Liver (tissue), 9 donors: ENCODE results near the gene ESRP2. TPM values are rescaled to one million over a fixed set of nuclear protein-coding genes. Genes with fewer than 3 reads are reported as not detected.

ENCODE experiments used
- DNase-seq: peaks from one replicate; pipeline ENCODE4 v3.0.0-alpha.2; 2017; ENCODE audit warnings: low spot score
- H3K27ac ChIP-seq, 2 donors: one replicate each; pipeline ENCODE4 v1.7.0; 2013; ENCODE audit warnings: inconsistent platforms in 2 of 2, low read length in 2 of 2, control low read depth in 1 of 2, low read depth in 1 of 2, mild to moderate bottlenecking in 1 of 2
- H3K27me3 ChIP-seq, 4 donors: one replicate each; pipeline versions ENCODE4 v1.6.1 to v1.7.0; 2013; ENCODE audit warnings: low read length in 3 of 4, inconsistent platforms in 1 of 4, mild to moderate bottlenecking in 1 of 4, moderate library complexity in 1 of 4; ENCODE audit not compliant: control insufficient read depth in 4 of 4, insufficient read depth in 4 of 4
- H3K36me3 ChIP-seq, 4 donors: one replicate each; pipeline versions ENCODE4 v1.6.1 to v1.7.0; 2013; ENCODE audit warnings: low read length in 3 of 4, mild to moderate bottlenecking in 3 of 4, low read depth in 1 of 4, moderate library complexity in 1 of 4; ENCODE audit not compliant: control insufficient read depth in 4 of 4, insufficient read depth in 3 of 4
- H3K4me1 ChIP-seq, 4 donors: one replicate each; pipeline versions ENCODE4 v1.6.1 to v1.7.0; 2013; ENCODE audit warnings: low read length in 3 of 4, mild to moderate bottlenecking in 3 of 4, moderate library complexity in 1 of 4; ENCODE audit not compliant: control insufficient read depth in 4 of 4, insufficient read depth in 4 of 4
- H3K4me3 ChIP-seq, 3 donors: one replicate each; pipeline versions ENCODE4 v1.6.1 to v1.7.0; 2013; ENCODE audit warnings: low read length in 3 of 3, control low read depth in 1 of 3, low read depth in 1 of 3, mild to moderate bottlenecking in 1 of 3
- H3K9ac ChIP-seq, 2 donors: one replicate each; pipeline ENCODE4 v1.7.0; 2013; ENCODE audit warnings: low read length in 2 of 2, mild to moderate bottlenecking in 2 of 2, moderate library complexity in 2 of 2, control low read depth in 1 of 2, low read depth in 1 of 2
- H3K9me3 ChIP-seq, 4 donors: one replicate each; pipeline versions ENCODE4 v1.6.1 to v1.7.0; 2013; ENCODE audit warnings: low read length in 3 of 4; ENCODE audit not compliant: control insufficient read depth in 4 of 4
- EGR1 ChIP-seq, 2 donors: IDR thresholded peaks; 2 replicates each; pipeline ENCODE4 v1.6.1; 2016 to 2018; ENCODE audit warnings: antibody characterized with exemption in 2 of 2, low read depth in 2 of 2
- FOXA1 ChIP-seq: IDR thresholded peaks from 2 replicates; pipeline ENCODE4 v1.6.1; 2016; ENCODE audit warnings: antibody characterized with exemption
- FOXA2 ChIP-seq: IDR thresholded peaks from 2 replicates; pipeline ENCODE4 v1.6.1; 2016; ENCODE audit warnings: antibody characterized with exemption
- GABPA ChIP-seq, 2 donors: IDR thresholded peaks in 1 of 2; conservative IDR thresholded peaks in 1 of 2; 2 replicates each; pipeline ENCODE4 v1.6.1; 2016; ENCODE audit warnings: antibody characterized with exemption in 2 of 2, mild to moderate bottlenecking in 1 of 2, moderate library complexity in 1 of 2
- HNF4A ChIP-seq, 2 donors: conservative IDR thresholded peaks; 2 replicates each; pipeline ENCODE4 v1.6.1; 2016; ENCODE audit warnings: antibody characterized with exemption in 2 of 2, mild to moderate bottlenecking in 2 of 2
- HNF4G ChIP-seq: IDR thresholded peaks from 2 replicates; pipeline ENCODE4 v1.6.1; 2016; ENCODE audit warnings: antibody characterized with exemption
- JUND ChIP-seq, 2 donors: IDR thresholded peaks; 2 replicates each; pipeline ENCODE4 v1.6.1; 2016; ENCODE audit warnings: antibody characterized with exemption in 2 of 2
- NR2F2 ChIP-seq: IDR thresholded peaks from 2 replicates; pipeline ENCODE4 v1.6.1; 2016; ENCODE audit warnings: antibody characterized with exemption
- RAD21 ChIP-seq, 2 donors: IDR thresholded peaks; 2 replicates each; pipeline ENCODE4 v1.6.1; 2016; ENCODE audit warnings: antibody characterized with exemption in 2 of 2, mild to moderate bottlenecking in 2 of 2
- RXRA ChIP-seq, 2 donors: IDR thresholded peaks; 2 replicates each; pipeline ENCODE4 v1.6.1; 2017 to 2018; ENCODE audit warnings: antibody characterized with exemption in 2 of 2, mild to moderate bottlenecking in 1 of 2
- SP1 ChIP-seq: IDR thresholded peaks from 2 replicates; pipeline ENCODE4 v1.6.1; 2018; ENCODE audit warnings: antibody characterized with exemption, mild to moderate bottlenecking
- TAF1 ChIP-seq: conservative IDR thresholded peaks from 2 replicates; pipeline ENCODE4 v1.6.1; 2016; ENCODE audit warnings: antibody characterized with exemption, mild to moderate bottlenecking
- YY1 ChIP-seq: IDR thresholded peaks from 2 replicates; pipeline ENCODE4 v1.6.1; 2016; ENCODE audit warnings: antibody characterized with exemption, mild to moderate bottlenecking
- WGBS: extraction: QIAGEN DNeasy Blood & Tissue Kit; methylation state at CpG from one replicate; pipeline ENCODE4 v1.1.7; 2013; 5-methylcytosine and 5-hydroxymethylcytosine counted together
- polyA plus RNA-seq, 2 donors: library from polyadenylated mRNA; stranded (reverse) in 1 of 2; unstranded in 1 of 2; fragments of 200-250 nt in 1 of 2; fragments of >200 nt in 1 of 2; fragmentation: Nextera tagmentation in 1 of 2; extraction: Ambion mirVana in 1 of 2; gene quantifications; one replicate each; pipeline versions ENCODE4 v1.2.1 to v1.2.3, GENCODE V29; 2013 to 2015
- total RNA-seq, 2 donors: library from RNA; depleted of rRNA; stranded (reverse); fragments of >200 nt; gene quantifications; one replicate each; pipeline ENCODE4 v1.2.3, GENCODE V29; 2014
- TF ChIP-seq, protein P1 (sequence below): IDR thresholded peaks from 2 replicates; pipeline ENCODE4 v1.6.1; 2016; ENCODE audit warnings: antibody characterized with exemption
- TF ChIP-seq, protein P2 (sequence below): IDR thresholded peaks from 2 replicates; pipeline ENCODE4 v1.6.1; 2016; ENCODE audit warnings: antibody characterized with exemption
- TF ChIP-seq, protein P3 (sequence below): IDR thresholded peaks from 2 replicates; pipeline ENCODE4 v1.6.1; 2016; ENCODE audit warnings: antibody characterized with exemption, mild to moderate bottlenecking
- TF ChIP-seq, protein P4 (sequence below): fragments of 150-350 bp; IDR thresholded peaks from 2 replicates; pipeline ENCODE4 v1.5.1; 2017; ENCODE audit warnings: improper control_type of control experiment, low read depth, low read length; ENCODE audit not compliant: missing input control
- donor health status: healthy.
- donor health status: healthy.
- donor health status: healthy.
- donor health status: healthy.
- donor health status: healthy.

Gene ESRP2
- total RNA-seq (10 to 100 TPM; 21.0 to 84.8 TPM), polyA plus RNA-seq (10 to 100 TPM; 41.6 to 49.8 TPM)

DNA sequence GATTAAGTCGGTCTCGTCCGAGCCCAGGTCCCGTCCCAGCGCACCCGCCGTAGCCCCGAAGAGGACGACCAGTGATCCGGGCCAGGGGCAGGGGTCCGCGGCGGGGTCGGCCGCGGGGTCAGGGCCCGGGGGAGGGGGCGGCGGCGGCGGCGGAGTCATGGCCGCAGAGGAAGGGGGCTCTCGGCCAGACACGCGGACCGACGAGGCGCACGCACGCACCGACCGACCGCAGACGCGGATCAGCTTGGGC, at the start of gene ESRP2:
ESRP2 (minus strand) TSS at position 241 of the 250 bp plus-strand sequence; CDS start at position 159, 82 bp downstream.
- WGBS = 3% methylated on average over 36 of the region's 36 CpGs
- Histone ChIP-seq H3K27ac (peak within 1 kb of the TSS; percentile 87 to 88), H3K27me3 (no peaks in the 10 kb centered on the region), H3K4me1 (peaks cover 15 to 53% (median 38%) of the 10 kb centered on the region in 4 donors), H3K36me3 (peaks cover 4 to 15% (median 9%) of the 10 kb centered on the region in 4 donors), H3K4me3 (peak within 1 kb of the TSS; percentile 82 to 88 (median 85)), H3K9ac (peak within 1 kb of the TSS; percentile 58 to 80), H3K9me3 (no peaks in the 10 kb centered on the region)
- TF ChIP-seq YY1 (peak; percentile 34), GABPA (IDR thresholded peaks at IDR 0.05 in 1 of 2, conservative IDR thresholded peaks at IDR 0.05 in 1 of 2) (no peak), NR2F2 (no peak), RAD21 (IDR thresholded peaks at IDR 0.05) (no peak), HNF4G (no peak), TAF1 (no peak), RXRA (IDR thresholded peaks at IDR 0.05) (no peak), SP1 (no peak), EGR1 (IDR thresholded peaks at IDR 0.05; ENCODE audit: low read depth in 2 of 2) (no peak)
- no peak for DNase-seq

DNA sequence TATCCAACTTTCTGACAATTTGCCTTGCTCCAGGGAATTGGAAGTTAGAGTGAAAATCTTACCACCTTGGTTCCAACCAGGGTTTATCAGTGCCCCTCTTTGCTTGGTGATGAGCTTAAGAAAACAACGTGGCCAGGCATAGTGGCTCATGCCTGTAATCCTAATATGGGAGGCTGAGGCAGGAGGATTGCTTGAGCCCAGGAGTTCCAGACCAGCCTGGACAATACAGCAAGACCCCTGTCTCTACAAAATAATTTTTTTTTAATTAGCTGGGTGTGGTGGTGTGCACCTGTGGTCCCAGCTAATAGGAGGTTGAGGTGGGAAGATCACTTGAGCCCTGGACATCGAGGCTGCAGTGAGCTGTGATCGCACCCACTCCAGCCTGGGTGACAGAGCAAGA, 49.8 kb upstream of the ESRP2 start:
- Histone ChIP-seq H3K9ac (no peak overlapping the region), H3K4me1 (peaks cover 0 to 3% (median 0%) of the 10 kb centered on the region in 4 donors), H3K9me3 (no peaks in the 10 kb centered on the region), H3K4me3 (no peak overlapping the region), H3K36me3 (no peaks in the 10 kb centered on the region), H3K27ac (no peak overlapping the region), H3K27me3 (no peaks in the 10 kb centered on the region)
- no peak for DNase-seq
- TF ChIP-seq, protein P1, sequence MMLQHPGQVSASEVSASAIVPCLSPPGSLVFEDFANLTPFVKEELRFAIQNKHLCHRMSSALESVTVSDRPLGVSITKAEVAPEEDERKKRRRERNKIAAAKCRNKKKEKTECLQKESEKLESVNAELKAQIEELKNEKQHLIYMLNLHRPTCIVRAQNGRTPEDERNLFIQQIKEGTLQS = no peak
- TF ChIP-seq EGR1 (IDR thresholded peaks at IDR 0.05; ENCODE audit: low read depth in 2 of 2) (no peak), FOXA1 (no peak), HNF4A (conservative IDR thresholded peaks at IDR 0.05) (no peak)
- TF ChIP-seq, protein P2, sequence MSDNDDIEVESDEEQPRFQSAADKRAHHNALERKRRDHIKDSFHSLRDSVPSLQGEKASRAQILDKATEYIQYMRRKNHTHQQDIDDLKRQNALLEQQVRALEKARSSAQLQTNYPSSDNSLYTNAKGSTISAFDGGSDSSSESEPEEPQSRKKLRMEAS = no peak
- TF ChIP-seq, protein P3, sequence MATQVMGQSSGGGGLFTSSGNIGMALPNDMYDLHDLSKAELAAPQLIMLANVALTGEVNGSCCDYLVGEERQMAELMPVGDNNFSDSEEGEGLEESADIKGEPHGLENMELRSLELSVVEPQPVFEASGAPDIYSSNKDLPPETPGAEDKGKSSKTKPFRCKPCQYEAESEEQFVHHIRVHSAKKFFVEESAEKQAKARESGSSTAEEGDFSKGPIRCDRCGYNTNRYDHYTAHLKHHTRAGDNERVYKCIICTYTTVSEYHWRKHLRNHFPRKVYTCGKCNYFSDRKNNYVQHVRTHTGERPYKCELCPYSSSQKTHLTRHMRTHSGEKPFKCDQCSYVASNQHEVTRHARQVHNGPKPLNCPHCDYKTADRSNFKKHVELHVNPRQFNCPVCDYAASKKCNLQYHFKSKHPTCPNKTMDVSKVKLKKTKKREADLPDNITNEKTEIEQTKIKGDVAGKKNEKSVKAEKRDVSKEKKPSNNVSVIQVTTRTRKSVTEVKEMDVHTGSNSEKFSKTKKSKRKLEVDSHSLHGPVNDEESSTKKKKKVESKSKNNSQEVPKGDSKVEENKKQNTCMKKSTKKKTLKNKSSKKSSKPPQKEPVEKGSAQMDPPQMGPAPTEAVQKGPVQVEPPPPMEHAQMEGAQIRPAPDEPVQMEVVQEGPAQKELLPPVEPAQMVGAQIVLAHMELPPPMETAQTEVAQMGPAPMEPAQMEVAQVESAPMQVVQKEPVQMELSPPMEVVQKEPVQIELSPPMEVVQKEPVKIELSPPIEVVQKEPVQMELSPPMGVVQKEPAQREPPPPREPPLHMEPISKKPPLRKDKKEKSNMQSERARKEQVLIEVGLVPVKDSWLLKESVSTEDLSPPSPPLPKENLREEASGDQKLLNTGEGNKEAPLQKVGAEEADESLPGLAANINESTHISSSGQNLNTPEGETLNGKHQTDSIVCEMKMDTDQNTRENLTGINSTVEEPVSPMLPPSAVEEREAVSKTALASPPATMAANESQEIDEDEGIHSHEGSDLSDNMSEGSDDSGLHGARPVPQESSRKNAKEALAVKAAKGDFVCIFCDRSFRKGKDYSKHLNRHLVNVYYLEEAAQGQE = no peak
- 94% methylated on average over 3 of the region's 3 CpGs for WGBS

DNA sequence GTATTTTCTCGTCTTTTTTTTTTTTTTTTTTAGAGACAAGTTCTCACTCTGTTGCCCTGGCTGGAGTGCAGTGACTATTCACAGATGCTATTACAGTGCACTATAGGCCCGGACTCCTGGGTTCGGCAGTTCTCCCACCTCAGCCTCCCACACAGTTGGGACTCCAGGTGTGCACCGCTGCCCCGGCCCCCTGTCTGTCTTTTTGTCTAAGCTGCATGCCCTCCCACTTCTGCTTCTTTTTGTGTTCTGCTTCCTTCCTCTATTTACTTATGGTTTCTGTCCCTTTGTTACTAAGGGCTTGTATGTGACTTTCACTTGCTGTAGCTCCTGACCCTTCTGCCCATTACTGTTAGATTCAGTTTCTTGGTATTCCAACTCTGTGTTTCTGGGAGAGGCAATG, 48.9 kb upstream of the ESRP2 start:
- Histone ChIP-seq H3K9ac (no peak overlapping the region), H3K4me3 (no peak overlapping the region), H3K27ac (no peak overlapping the region), H3K4me1 (peaks cover 0 to 3% (median 0%) of the 10 kb centered on the region in 4 donors), H3K27me3 (no peaks in the 10 kb centered on the region), H3K9me3 (no peaks in the 10 kb centered on the region), H3K36me3 (no peaks in the 10 kb centered on the region)
- whole genome bisulfite sequencing = 66% methylated on average over 5 of the region's 5 CpGs
- no peak for DNase-seq
- TF ChIP-seq RAD21 (IDR thresholded peaks at IDR 0.05) (no peak), SP1 (no peak), JUND (IDR thresholded peaks at IDR 0.05) (no peak), NR2F2 (no peak), HNF4G (no peak), YY1 (no peak), FOXA2 (no peak)
- TF ChIP-seq, protein P1 = no peak
- TF ChIP-seq, protein P3 = no peak
- TF ChIP-seq, protein P4, sequence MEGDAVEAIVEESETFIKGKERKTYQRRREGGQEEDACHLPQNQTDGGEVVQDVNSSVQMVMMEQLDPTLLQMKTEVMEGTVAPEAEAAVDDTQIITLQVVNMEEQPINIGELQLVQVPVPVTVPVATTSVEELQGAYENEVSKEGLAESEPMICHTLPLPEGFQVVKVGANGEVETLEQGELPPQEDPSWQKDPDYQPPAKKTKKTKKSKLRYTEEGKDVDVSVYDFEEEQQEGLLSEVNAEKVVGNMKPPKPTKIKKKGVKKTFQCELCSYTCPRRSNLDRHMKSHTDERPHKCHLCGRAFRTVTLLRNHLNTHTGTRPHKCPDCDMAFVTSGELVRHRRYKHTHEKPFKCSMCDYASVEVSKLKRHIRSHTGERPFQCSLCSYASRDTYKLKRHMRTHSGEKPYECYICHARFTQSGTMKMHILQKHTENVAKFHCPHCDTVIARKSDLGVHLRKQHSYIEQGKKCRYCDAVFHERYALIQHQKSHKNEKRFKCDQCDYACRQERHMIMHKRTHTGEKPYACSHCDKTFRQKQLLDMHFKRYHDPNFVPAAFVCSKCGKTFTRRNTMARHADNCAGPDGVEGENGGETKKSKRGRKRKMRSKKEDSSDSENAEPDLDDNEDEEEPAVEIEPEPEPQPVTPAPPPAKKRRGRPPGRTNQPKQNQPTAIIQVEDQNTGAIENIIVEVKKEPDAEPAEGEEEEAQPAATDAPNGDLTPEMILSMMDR = no peak
